ENCODE measurements around the gene NFKBIE.

DNA sequence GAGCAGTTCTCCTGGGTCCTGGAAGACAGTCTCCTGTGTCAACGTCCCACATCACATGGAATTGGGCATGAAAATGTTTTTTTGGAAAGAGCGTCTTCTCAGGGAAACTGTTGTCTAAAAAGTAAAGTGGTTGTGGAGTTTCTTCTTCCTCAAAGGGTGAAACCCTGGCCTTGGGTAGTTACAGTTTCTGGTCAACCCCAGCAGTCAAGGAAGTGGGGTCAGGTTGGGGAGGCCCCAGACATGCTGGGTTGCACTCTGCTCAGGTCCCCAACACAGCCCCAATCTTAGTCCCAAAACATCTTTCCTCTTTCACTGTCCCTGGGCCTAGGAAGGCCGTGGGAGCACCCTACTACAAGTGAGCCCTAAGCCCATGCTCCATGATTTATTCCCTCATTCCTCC lies 996 bp upstream of the NFKBIE start:
- no peak for TF ChIP-seq CTCF (conservative IDR thresholded peaks at IDR 0.05; ENCODE audit: low read depth in 2 of 2)
- no peak for TF ChIP-seq EZH2phosphoT487 (IDR thresholded peaks at IDR 0.05; ENCODE audit: unreplicated experiment)

Measured in GM23338 (cell line).